Heart left ventricle (tissue), 13 donors: ENCODE measurements around the gene TMEM222.

Source experiments
- CTCF ChIP-seq, 12 donors: fragments of 200-600 bp; sonication (generic) in 4 of 12; IDR thresholded peaks; one replicate each; pipeline versions ENCODE4 v1.5.0 to v1.8.0; 2018 to 2022; ENCODE audit warnings: antibody characterized with exemption in 12 of 12, mild to moderate bottlenecking in 5 of 12
- POLR2A ChIP-seq, 2 donors: fragments of 450-650 bp; IDR thresholded peaks; one replicate each; pipeline ENCODE4 v1.6.1; 2017; ENCODE audit warnings: antibody characterized with exemption in 2 of 2, mild to moderate bottlenecking in 2 of 2, moderate library complexity in 2 of 2
- donor health status: ischemic (EF 13 %, LVEDD 7.1; RV severe dilation, severe dysfunction).
- donor health status: DM: no; HTN: yes; CAD: no.
- donor health status: DM: no; HTN: no; CAD: no.
- donor health status: ischemic (EF 25% LVEDD 6.9; RV normal size, moderate dysfunction).
- donor health status: ischemic (EF 25% LVEDD 5.7; RV mildly dilated, moderate dysfunction).
- donor health status: ischemic (EF 35%, LVEDD 5.7; RV mildly dilated, moderate dysfunction).
- donor health status: nonischemic (EF 11% LVEDD 7.7; RV severe dilation, severe dysfunction).
- donor health status: DM: yes; HTN: yes; CAD: no.
- donor health status: PGD.
- donor health status: ischemic (EF 29% LVEDD 5.4; RV normal size, mild dysfunction).
- donor health status: nonischemic (EF 23%, LVEDD 6.1; RV moderate dilation, normal function).

DNA sequence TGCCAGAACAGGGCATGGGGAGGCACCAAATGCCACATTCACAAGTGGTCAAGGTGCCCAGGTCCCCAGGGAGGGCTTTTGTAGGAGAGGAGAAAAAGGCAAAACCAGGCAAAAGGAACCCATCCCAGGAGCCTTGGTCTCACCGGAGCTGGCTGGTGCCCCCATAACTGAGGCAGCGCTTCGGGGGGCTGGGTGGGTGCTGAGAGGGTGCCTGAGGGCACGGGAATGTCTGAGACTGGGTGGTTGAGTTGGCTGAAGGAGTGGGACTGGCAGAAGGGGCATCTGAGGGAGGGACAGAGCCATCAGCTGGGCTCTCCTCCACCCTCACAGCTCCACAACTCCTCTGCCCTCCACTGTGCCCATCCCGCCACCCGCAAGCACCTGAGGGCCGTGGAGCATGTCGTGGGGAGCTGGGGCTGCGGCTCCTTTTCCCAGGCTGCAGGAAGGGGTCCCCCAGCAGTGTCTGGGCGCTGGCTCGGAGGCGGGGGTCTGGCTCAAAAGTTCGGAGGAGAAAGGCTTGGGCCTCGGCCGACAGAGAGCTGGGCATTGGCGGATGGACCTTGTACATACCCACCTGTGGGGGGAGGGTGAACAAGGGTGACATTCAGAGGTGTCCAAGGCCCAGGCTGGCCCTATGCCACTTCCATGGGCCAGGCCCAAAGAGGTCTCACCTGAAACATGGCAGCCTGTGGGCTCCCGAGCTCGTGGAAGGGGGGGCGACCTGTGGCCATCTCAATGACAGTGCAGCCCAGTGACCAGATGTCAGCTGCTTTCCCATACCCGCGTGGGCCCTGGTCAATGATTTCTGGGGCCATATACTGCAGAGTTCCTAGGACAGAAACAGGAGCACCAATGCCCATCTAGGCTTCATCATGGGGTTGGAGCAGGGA is 36.3 kb downstream of the TMEM222 start:
- TF ChIP-seq CTCF (IDR thresholded peaks at IDR 0.05) (no peak), POLR2A (IDR thresholded peaks at IDR 0.05) (no peak)
